GM12878 (cell line): Measurements from ENCODE around the gene SGMS1. TPM values are rescaled to one million over a fixed set of nuclear protein-coding genes. Genes with fewer than 3 reads are reported as not detected.
A peak's percentile ranks its signal among the peaks of the same experiment; 100 is the strongest.

ENCODE experiments used
- ATAC-seq: fragments of 200-7000 bp; cut with Tn5 transposase; 3 replicates; pipeline ENCODE4 v1.9.1; 2020; ENCODE audit warnings: mild to moderate bottlenecking, moderate library complexity
- BruUV-seq: library from RNA; stranded (reverse); fragments of 400-500 nt; replicated peaks from 2 replicates; lab custom pipeline; 2021; lab: Mats Ljungman, UMichigan
- CTCF ChIA-PET: fragments of 300-600 bp; sonication (Branson Sonifier 250); formaldehyde crosslinking; extraction: SDS; loops from one replicate; lab custom pipeline; 2021; ENCODE audit warnings: inconsistent platforms; lab: Yijun Ruan, JAX
- POLR2A ChIA-PET: fragments of 350-600 bp; formaldehyde crosslinking; extraction: SDS; loops from one replicate; lab custom pipeline; 2021; ENCODE audit warnings: inconsistent platforms; lab: Charles Lee
- RAD21 ChIA-PET: fragments of 300-600 bp; sonication (Branson Sonifier 250); formaldehyde crosslinking; loops from one replicate; lab custom pipeline; 2023; ENCODE audit warnings: antibody characterized with exemption; ENCODE audit not compliant: unreplicated experiment; lab: Charles Lee
- SMC1A ChIA-PET: fragments of 300-600 bp; sonication (Branson Sonifier 250); formaldehyde crosslinking; loops from one replicate; lab custom pipeline; 2023; ENCODE audit not compliant: unreplicated experiment, uncharacterized antibody; lab: Charles Lee
- DNase-seq: peaks from one replicate; pipeline ENCODE4 v3.0.0-alpha.2; 2011; ENCODE audit warnings: low read depth, low spot score
- FAIRE-seq: peaks from 3 replicates; lab custom pipeline; 2011; peaks lifted over from hg19 to GRCh38; lab: Jason Lieb, UNC
- H2AFZ ChIP-seq: 2 replicates; pipeline ENCODE4 v1.6.0; 2011; ENCODE audit warnings: low read depth, low read length, control low read depth; ENCODE audit not compliant: control insufficient read depth
- H3K27ac ChIP-seq: 2 replicates; pipeline ENCODE4 v1.5.1; 2011; ENCODE audit warnings: control low read depth; ENCODE audit not compliant: control insufficient read depth, insufficient read depth
- H3K27me3 ChIP-seq, 2 experiments: replicated peaks in 1 of 2; 2 replicates each; pipeline versions ENCODE4 v1.6.0 to v1.6.1; 2011; ENCODE audit warnings: low read length in 1 of 2; ENCODE audit not compliant: control insufficient read depth in 2 of 2, insufficient read depth in 2 of 2
- H3K36me3 ChIP-seq, 2 experiments: 2 replicates each; pipeline ENCODE4 v1.5.1; 2011; ENCODE audit warnings: low read length in 1 of 2; ENCODE audit not compliant: control insufficient read depth in 2 of 2, insufficient read depth in 2 of 2
- H3K4me1 ChIP-seq: 2 replicates; pipeline ENCODE4 v1.6.1; 2011; ENCODE audit warnings: mild to moderate bottlenecking, low read length, moderate library complexity, mixed read lengths; ENCODE audit not compliant: control insufficient read depth, insufficient read depth
- H3K4me2 ChIP-seq: 2 replicates; pipeline ENCODE4 v1.6.0; 2011; ENCODE audit warnings: control low read depth; ENCODE audit not compliant: control insufficient read depth, insufficient read depth
- H3K4me3 ChIP-seq: fragments of 200-600 bp; sonication (generic); 2 replicates; pipeline ENCODE4 v1.5.1; 2016
- H3K79me2 ChIP-seq: 2 replicates; pipeline ENCODE4 v1.6.0; 2011; ENCODE audit warnings: low read length; ENCODE audit not compliant: control insufficient read depth, insufficient read depth
- H3K9ac ChIP-seq: 2 replicates; pipeline ENCODE4 v1.8.0; 2011; ENCODE audit warnings: low read length, control low read depth, mixed read lengths; ENCODE audit not compliant: control insufficient read depth, insufficient read depth
- H3K9me3 ChIP-seq: replicated peaks from 3 replicates; pipeline ENCODE4 v1.5.1; 2011; ENCODE audit warnings: mild to moderate bottlenecking, low read length; ENCODE audit not compliant: control insufficient read depth, insufficient read depth
- H4K20me1 ChIP-seq: 2 replicates; pipeline ENCODE4 v1.6.0; 2011; ENCODE audit not compliant: control insufficient read depth, insufficient read depth
- CEBPB ChIP-seq, 2 experiments: fragments of 150-350 bp in 1 of 2; IDR thresholded peaks; 2 replicates each; pipeline ENCODE4 v1.6.1; 2012 to 2014; ENCODE audit warnings: low read depth in 2 of 2, low read length in 2 of 2, borderline replicate concordance in 1 of 2, inconsistent platforms in 1 of 2
- CEBPZ ChIP-seq: fragments of 150-350 bp; IDR thresholded peaks from 2 replicates; pipeline ENCODE4 v1.6.1; 2016; ENCODE audit warnings: low read depth, low read length
- CUX1 ChIP-seq: IDR thresholded peaks from 2 replicates; pipeline ENCODE4 v1.6.1; 2012; ENCODE audit warnings: improper control_type of control experiment, low read depth, low read length; ENCODE audit not compliant: insufficient replicate concordance
- DPF2 ChIP-seq: fragments of 450-650 bp; IDR thresholded peaks from 2 replicates; pipeline ENCODE4 v1.6.1; 2017; ENCODE audit warnings: mild to moderate bottlenecking
- E2F8 ChIP-seq: fragments of 450-650 bp; IDR thresholded peaks from 2 replicates; pipeline ENCODE4 v1.6.1; 2018; ENCODE audit warnings: mild to moderate bottlenecking, low read depth, moderate library complexity; ENCODE audit not compliant: partially characterized antibody
- ZNF592 ChIP-seq: fragments of 450-650 bp; IDR thresholded peaks from 2 replicates; pipeline ENCODE4 v1.6.1; 2017; ENCODE audit warnings: mild to moderate bottlenecking, moderate library complexity
- WGBS: methylation state at CpG from one replicate; pipeline ENCODE4 v1.1.6; 2016; ENCODE audit warnings: low lambda C conversion rate; ENCODE audit not compliant: insufficient replicate concordance, insufficient coverage; ENCODE audit errors: missing lambda C conversion rate; 5-methylcytosine and 5-hydroxymethylcytosine counted together
- in situ Hi-C: fragments of 300-500 bp; cut with MboI; formaldehyde crosslinking; loops from 9 replicates; pipeline ENCODE4 v1.14.3; 2018; ENCODE audit warnings: mixed read lengths
- intact Hi-C: fragments of 100-400 bp; cut with micrococcal nuclease; formaldehyde crosslinking; loops from one replicate; pipeline ENCODE4 v1.14.2; 2022; ENCODE audit not compliant: unreplicated experiment
- polyA plus RNA-seq, 11 experiments: library from polyadenylated mRNA; depleted of rRNA in 4 of 11; unstranded in 6 of 11; stranded (reverse) in 5 of 11; fragments of >200 nt; fragmentation: Nextera tagmentation in 4 of 11; fragmentation: Illumina TruSeq in 1 of 11; extraction: Ambion mirVana in 4 of 11; extraction: Trizol in 1 of 11; gene quantifications; 1 replicate in 1 of 11; 2 replicates in 10 of 11; pipeline versions ENCODE4 v1.2.1 to v1.2.3, GENCODE V29; 2011 to 2016; ENCODE audit warnings: inconsistent platforms in 2 of 11, missing spikeins in 2 of 11, low read depth in 1 of 11
- total RNA-seq, 4 experiments: library from RNA; depleted of rRNA in 3 of 4; stranded (reverse); fragments of >200 nt in 3 of 4; fragmentation: Illumina TruSeq in 1 of 4; extraction: Trizol in 1 of 4; gene quantifications; 2 replicates each; pipeline versions ENCODE4 v1.2.1 to v1.2.3, GENCODE V29; 2013 to 2021

The SGMS1 gene
- total and polyA plus RNA-seq, 10 of the 15 experiments (the other 5 are each of a cell fraction or from before 2014, with no cell fraction given): 1.4 to 14.5 (median 4.9) TPM

GRCh38 chr10:50498465-50498864 lies 125.3 kb downstream of the SGMS1 start:
- Histone ChIP-seq H3K27me3 (no peaks in the 10 kb centered on the region), H3K9ac (no peak overlapping the region), H3K4me3 (no peak overlapping the region), H3K4me2 (peak overlapping the region; percentile 13), H3K79me2 (peaks cover 12% of the 10 kb centered on the region), H3K4me1 (peaks cover 35% of the 10 kb centered on the region), H3K36me3 (no peaks in the 10 kb centered on the region), H3K27ac (peak overlapping the region; percentile 93), H3K9me3 (no peaks in the 10 kb centered on the region), H2AFZ (no peak overlapping the region), H4K20me1 (no peaks in the 10 kb centered on the region)
- in situ Hi-C loops (no loop called here), intact Hi-C loops (no loop called here)
- DNase-seq: no peak
- CTCF ChIA-PET: interaction anchor here (1.1 to 3.3 kb wide), 2 partner anchors 9 to 10 kb away, joined by 3 to 15 read pairs; no protein-coding TSS in a partner anchor
- RAD21 ChIA-PET: interaction anchor here (0.9 to 3.6 kb wide), 4 partner anchors 10 to 66 kb away, joined by 4 to 38 read pairs (median 14); no protein-coding TSS in a partner anchor
- ATAC-seq: peak; percentile 25
- no TSS peak for BruUV-seq
- SMC1A ChIA-PET: interaction anchor here (0.5 to 5.8 kb wide), 15 partner anchors 10 to 180 kb away, joined by 3 to 51 read pairs (median 7); no protein-coding TSS in a partner anchor
- WGBS: 0% methylated on average over 1 of the region's 1 CpG
- FAIRE-seq: no peak
- POLR2A ChIA-PET: interaction anchor here (1.0 to 3.3 kb wide), 6 partner anchors 10 to 124 kb away, joined by 3 to 24 read pairs (median 6); no protein-coding TSS in a partner anchor
- no peak for TF ChIP-seq E2F8
- no peak for TF ChIP-seq CUX1
- no peak for TF ChIP-seq CEBPB (IDR thresholded peaks at IDR 0.05; ENCODE audit: borderline replicate concordance in 1 of 2, low read depth in 2 of 2, low read length in 2 of 2)
- no peak for TF ChIP-seq DPF2
- TF ChIP-seq ZNF592: no peak
- TF ChIP-seq CEBPZ: no peak
